GM04504 (cell line): ENCODE data around the gene MYL12B.
"Not testable (repeated sequence)": the region's sequence is repeated elsewhere in the genome, so short reads cannot be mapped to it uniquely, and the experiment has no call there.

Experiments
- DNase-seq: peaks from one replicate; pipeline ENCODE4 v3.0.0-alpha.2; 2012; ENCODE audit warnings: low read depth

The MYL12B gene

DNA sequence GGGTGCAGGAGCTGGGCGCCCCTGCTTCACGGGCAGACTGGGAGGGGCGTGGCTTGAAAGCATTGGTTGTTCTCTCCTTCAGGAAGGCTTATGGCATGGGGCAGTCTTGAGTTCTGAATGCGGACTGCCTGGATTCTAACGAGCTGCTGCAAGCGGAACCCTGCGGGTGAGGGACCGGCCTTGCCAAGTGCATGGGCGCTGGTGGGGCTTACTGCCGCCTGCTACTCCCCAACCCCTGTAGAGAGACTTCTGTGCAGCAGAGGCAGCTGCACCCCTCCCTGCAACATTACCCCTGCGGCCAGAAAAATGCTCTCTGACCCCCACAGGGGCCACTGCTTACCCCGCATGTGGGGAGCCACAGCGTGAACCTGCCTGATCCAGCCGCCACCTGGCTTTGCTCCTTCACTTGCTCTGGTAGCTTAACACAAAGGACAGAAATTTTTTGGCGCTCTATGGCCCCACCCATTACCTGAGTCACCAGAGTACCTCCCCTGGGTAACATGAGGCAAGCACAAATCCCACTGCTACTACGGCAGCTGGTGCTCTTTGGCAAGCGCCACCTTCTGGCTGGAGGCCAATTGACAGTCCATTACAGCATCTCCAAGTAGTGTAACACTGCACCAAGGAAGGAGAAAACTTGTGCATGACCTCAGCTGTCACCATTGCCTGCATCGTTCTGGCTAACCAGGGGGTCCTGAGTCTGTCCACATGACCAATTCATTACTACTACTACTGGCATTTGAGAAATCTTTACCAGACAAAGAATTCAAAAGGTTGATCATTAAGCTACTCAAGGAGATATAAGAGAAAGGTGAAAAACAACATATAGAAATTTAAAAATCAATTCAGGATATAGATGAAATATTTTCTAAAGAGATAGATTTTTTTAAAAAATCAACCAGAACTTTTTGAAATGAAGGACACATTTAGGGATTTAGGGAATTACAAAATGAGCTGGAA lies 35.4 kb downstream of the MYL12B start:
- DNase-seq, result peak; percentile 22

DNA sequence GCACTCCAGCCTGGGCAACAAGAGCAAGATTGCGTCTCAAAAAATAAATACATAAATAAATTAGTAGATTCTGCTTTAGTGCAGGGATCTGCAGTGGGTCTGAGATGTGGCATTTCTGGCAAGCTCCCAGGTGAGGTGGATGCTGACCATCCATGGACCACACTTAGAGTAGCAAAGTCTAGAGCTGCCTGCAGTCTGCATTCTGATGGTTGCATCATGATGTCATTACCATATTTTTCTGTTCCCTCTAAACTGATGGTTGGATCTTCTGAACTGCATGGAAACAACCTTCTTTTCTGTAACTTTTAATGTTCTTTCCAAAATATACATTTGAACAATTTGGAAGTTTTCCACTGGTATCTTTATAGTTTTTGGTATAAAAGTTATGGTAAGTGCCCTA lies 42.9 kb downstream of the MYL12B start:
- DNase-seq, result no peak

DNA sequence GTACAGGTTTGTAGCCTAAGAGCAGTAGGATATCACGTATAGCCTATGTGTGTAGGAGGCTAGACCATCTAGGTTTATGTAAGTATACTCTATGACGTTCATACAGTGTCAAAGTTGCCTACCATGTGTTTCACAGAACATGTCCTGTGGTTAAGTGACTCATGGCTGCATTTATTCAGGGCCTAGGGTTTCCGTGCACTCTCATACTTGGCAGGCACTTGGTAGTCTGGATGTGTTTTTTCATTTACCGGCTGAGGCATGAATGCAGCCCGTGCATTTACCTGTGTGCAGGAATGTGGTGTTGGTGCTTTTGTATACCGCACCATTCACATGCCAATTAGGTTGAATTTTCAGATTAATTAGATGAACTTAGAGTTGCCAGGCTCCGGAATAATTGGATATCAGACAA lies 43.4 kb downstream of the MYL12B start:
- peak; percentile 85 for DNase-seq

DNA sequence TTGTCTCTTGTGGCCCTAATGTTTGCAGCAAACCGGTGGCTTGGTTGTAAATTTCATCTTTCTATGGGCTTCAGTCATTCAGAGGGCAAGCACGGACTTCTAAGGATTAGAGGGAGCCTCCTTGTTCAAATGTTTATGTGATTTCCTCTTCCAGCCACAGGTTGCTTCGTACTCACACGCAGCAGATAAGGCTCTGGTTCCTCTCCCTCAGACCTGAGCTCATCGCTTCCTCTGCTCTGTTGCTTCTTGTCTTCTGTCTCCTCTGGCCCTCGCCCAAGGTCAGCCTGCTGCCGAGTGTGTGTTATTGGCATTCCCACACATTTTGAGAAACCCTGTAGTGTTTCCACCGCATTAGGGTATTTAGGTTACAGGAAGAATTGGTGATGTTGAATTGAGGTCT lies 44.0 kb downstream of the MYL12B start:
- no peak for DNase-seq

DNA sequence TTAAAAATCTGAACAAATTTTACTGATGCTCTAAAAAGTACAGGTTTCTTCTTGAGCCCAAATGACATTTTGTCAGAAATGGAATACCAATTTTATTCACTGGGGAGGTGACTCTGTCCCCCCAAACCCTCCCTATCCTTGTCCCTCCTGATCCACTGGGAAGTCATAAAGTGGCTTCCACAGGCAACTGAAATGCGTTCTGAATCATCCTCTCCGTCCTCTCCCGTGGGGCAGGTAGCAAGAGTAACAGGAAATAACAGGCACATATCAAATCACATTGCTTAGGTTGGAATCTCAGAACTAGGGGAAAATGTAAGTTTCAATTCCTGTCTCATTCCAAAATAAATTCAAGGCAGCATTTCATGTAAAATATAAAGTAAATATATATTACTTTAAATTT lies 44.5 kb downstream of the MYL12B start:
- DNase-seq, result no peak

DNA sequence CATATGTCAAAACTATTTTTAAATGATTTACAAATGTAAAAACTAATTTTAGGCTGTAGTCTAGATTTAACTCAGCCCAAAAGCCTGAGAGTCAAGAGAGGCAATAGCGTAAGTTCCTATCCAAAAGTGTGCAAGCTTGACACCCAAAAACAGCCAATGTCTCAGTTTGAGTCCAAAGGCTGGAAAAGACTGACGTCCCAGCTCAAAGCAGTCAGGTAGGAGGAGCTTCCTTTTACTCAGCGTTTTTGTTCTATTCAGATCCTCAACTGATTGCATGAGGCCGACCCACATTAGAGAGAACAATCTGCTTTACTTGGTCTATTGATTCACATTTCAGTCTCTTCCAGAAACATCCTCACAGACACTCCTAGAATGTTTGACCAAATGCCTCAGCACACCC lies 51.8 kb downstream of the MYL12B start:
- no peak for DNase-seq

DNA sequence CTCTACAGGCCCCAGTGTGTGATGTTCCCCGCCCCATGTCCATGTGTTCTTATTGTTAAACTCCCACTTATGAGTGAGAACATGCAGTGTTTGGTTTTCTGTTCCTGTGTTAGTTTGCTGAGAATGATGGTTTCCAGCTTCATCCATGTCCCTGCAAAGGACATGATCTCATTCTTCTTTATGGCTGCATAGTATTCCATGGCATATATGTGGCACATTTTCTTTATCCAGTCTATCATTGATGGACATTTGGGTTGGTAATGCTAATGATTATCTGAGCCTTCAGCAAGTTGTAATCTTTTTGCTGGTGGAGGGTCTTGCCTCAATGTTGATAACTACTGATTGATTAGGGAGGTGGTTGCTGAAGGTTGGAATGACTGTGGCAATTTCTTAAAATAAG lies 53.4 kb downstream of the MYL12B start:
- not testable (repeated sequence) for DNase-seq

DNA sequence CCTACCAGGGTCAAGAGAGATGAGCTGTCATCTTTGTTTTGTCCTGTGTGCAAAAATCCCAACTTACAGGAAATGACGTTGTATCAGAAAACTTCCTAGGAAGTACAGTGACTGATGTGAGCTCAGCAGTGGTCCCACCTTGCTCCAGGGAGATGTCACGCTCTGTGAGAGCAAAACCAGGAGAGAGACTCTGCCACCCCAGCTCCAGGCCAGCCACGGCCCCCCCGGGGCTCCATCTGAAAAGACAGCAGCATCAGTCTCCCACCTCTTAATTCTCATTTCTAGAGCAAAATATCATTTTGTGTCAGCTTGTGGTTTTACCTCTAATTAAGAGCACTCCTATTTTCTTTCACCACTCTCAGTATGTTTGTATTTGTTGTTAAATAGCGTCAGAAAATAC lies 57.5 kb downstream of the MYL12B start:
- no peak for DNase-seq

DNA sequence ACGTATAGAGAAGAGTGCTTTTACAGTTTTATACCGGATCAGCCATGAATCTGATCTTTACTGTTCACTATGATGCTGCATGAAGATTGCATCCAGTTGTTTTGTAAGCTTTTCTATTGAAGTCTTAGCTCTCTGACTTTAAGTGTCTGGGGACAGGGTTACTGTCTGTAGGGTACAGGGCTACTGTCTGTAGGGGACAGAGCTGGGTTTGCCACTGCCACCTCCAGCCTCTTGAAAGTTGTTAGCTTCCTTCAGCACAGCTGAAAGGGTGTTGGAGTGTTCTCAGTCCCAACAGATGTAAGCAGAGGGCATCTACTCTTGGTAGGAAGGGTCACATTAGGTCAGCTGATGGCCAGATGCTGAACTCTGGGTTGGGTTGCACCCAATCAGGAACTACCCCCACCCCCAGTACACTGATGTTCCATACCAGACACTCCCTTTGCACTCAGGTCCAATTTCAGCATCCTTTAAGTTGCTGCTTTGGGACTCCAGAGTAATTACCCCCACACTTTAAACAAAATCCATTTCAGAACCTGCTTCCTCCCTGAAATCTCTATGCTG lies 58.0 kb downstream of the MYL12B start:
- DNase-seq, result no peak

DNA sequence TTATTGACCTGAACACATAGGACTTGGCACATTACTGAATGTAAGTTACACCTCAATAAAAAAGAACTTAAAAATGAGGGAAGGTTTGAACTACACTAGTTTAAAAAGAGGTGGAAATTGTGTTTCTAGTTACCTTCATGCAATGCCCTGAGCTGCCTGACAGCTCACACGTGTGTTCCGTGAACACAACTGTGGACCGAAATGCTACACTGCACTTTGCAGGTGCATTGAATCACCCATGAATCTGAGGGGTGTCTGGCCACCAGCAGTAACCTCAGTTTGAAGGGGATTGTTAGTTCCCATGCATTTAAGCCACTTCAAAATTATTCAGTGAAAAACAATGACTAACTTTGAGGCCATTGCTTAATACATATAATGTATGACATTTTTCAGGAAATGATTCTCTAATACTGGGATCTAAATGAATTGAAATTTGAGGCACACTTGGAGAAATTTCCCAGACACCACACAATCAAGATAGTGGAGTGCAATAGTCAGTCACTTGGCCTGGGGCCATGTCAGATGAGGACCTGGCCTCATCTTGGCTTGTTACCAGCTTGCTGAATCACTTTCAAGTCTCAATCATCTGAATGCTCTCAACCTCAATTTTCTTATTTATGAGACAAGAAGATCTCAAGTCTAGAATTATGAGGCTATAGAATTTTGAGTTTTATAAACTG lies 59.3 kb downstream of the MYL12B start:
- DNase-seq, result no peak

DNA sequence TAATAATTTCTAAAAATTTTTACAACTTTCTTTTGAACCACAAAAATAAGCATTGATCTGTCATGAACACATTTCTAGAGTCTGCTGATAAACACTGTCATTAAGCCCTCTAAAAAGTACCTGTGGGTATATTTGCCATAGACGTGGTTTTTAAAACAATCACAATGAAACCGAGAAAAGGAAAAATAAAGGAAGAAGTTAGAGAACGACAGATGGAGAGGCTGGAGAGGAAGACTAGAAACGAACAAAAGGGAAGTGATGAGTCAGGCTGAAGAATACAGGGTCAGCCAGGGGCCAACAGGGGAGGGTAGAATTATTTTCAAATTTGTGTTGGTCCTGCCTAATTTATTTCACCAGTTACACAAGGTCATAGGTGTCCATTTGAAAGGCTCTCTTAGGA lies 62.0 kb downstream of the MYL12B start:
- no peak for DNase-seq
